HEK293 (cell line): ENCODE data around the gene TTC13.
A peak's percentile ranks its signal among the peaks of the same experiment; 100 is the strongest.

Experiments
- CTCF ChIA-PET: fragments of 350-600 bp; formaldehyde crosslinking; extraction: SDS; loops from one replicate; lab custom pipeline; 2021; ENCODE audit warnings: antibody characterized with exemption; lab: Yijun Ruan, JAX
- POLR2A ChIA-PET: fragments of 300-600 bp; formaldehyde crosslinking; extraction: SDS; loops from one replicate; lab custom pipeline; 2020; ENCODE audit warnings: antibody characterized with exemption, inconsistent platforms; lab: Yijun Ruan, JAX
- H3K27ac ChIP-seq: fragments of 200-500 bp; sonication (Bioruptor generic); 2 replicates; pipeline ENCODE4 v1.5.1; 2014; ENCODE audit warnings: low read depth, low read length, control low read depth, inconsistent platforms; ENCODE audit errors: extremely low read depth
- H3K36me3 ChIP-seq, 2 experiments: fragments of 200-500 bp in 1 of 2; sonication (Bioruptor generic) in 1 of 2; 1 replicate in 1 of 2; 2 replicates in 1 of 2; pipeline ENCODE4 v1.5.1; 2014 to 2017; ENCODE audit warnings: inconsistent platforms in 2 of 2, low read length in 2 of 2; ENCODE audit not compliant: control insufficient read depth in 2 of 2, insufficient read depth in 1 of 2
- H3K4me1 ChIP-seq: fragments of 200-500 bp; sonication (Bioruptor generic); 2 replicates; pipeline ENCODE4 v1.5.1; 2014; ENCODE audit warnings: mild to moderate bottlenecking, low read length, inconsistent platforms; ENCODE audit not compliant: control insufficient read depth, insufficient read depth
- H3K4me3 ChIP-seq: 2 replicates; pipeline ENCODE4 v1.5.1; 2011; ENCODE audit warnings: low read depth, mild to moderate bottlenecking, control low read depth, low read length, moderate library complexity
- H3K9me3 ChIP-seq: fragments of 200-500 bp; sonication (Bioruptor generic); 2 replicates; pipeline ENCODE4 v1.5.1; 2014; ENCODE audit warnings: low read depth, low read length, inconsistent platforms; ENCODE audit not compliant: control insufficient read depth, insufficient read depth
- FEZF1 ChIP-seq: fragments of 450-650 bp; formaldehyde crosslinking; IDR thresholded peaks from 2 replicates; pipeline ENCODE4 v1.5.1; 2016; ENCODE audit warnings: missing biosample characterization, missing genetic modification characterization
- HOXA7 ChIP-seq: sonication (generic); formaldehyde crosslinking; IDR thresholded peaks from 2 replicates; pipeline ENCODE4 v1.8.1; 2022; ENCODE audit warnings: missing genetic modification reagents, borderline replicate concordance
- KLF17 ChIP-seq: fragments of 450-650 bp; formaldehyde crosslinking; IDR thresholded peaks from 2 replicates; pipeline ENCODE4 v1.5.1; 2016; ENCODE audit warnings: missing biosample characterization, missing genetic modification characterization
- KLF8 ChIP-seq: fragments of 450-650 bp; formaldehyde crosslinking; IDR thresholded peaks from 2 replicates; pipeline ENCODE4 v1.5.1; 2016; ENCODE audit warnings: missing biosample characterization, missing genetic modification characterization
- PRDM1 ChIP-seq: fragments of 450-650 bp; formaldehyde crosslinking; IDR thresholded peaks from 2 replicates; pipeline ENCODE4; 2016; ENCODE audit warnings: missing biosample characterization, missing genetic modification characterization
- SP3 ChIP-seq: fragments of 450-650 bp; formaldehyde crosslinking; IDR thresholded peaks from 2 replicates; pipeline ENCODE4 v1.5.1; 2016; ENCODE audit warnings: missing biosample characterization, missing genetic modification characterization
- TRIM28 ChIP-seq: IDR thresholded peaks from 2 replicates; pipeline ENCODE4 v1.6.1; 2011; ENCODE audit warnings: low read length, control low read depth, borderline replicate concordance
- ZBTB17 ChIP-seq: fragments of 450-650 bp; formaldehyde crosslinking; IDR thresholded peaks from 2 replicates; pipeline ENCODE4 v1.5.1; 2016; ENCODE audit warnings: missing biosample characterization, missing genetic modification characterization
- ZFHX2 ChIP-seq: fragments of 450-650 bp; formaldehyde crosslinking; conservative IDR thresholded peaks from 2 replicates; pipeline ENCODE4 v1.5.1; 2016; ENCODE audit warnings: missing biosample characterization, missing genetic modification characterization
- ZIC2 ChIP-seq: fragments of 450-650 bp; formaldehyde crosslinking; IDR thresholded peaks from 2 replicates; pipeline ENCODE4 v1.5.1; 2016; ENCODE audit warnings: missing biosample characterization, missing genetic modification characterization
- ZNF157 ChIP-seq: fragments of 450-650 bp; formaldehyde crosslinking; IDR thresholded peaks from 2 replicates; pipeline ENCODE4 v1.5.1; 2016; ENCODE audit warnings: missing biosample characterization, missing genetic modification characterization
- ZNF335 ChIP-seq: fragments of 450-650 bp; formaldehyde crosslinking; conservative IDR thresholded peaks from 2 replicates; pipeline ENCODE4 v1.5.1; 2016; ENCODE audit warnings: missing biosample characterization, missing genetic modification characterization
- ZNF354C ChIP-seq: fragments of 450-650 bp; formaldehyde crosslinking; IDR thresholded peaks from 2 replicates; pipeline ENCODE4 v1.5.1; 2016; ENCODE audit warnings: missing biosample characterization, missing genetic modification characterization, low read depth, borderline replicate concordance
- ZNF514 ChIP-seq: fragments of 450-650 bp; formaldehyde crosslinking; IDR thresholded peaks from 2 replicates; pipeline ENCODE4 v1.5.1; 2016; ENCODE audit warnings: missing biosample characterization, missing genetic modification characterization
- ZNF549 ChIP-seq: fragments of 450-650 bp; IDR thresholded peaks from 2 replicates; pipeline ENCODE4 v1.5.1; 2018; ENCODE audit warnings: missing biosample characterization, missing genetic modification characterization, mild to moderate bottlenecking, inconsistent platforms, moderate library complexity
- ZNF600 ChIP-seq: fragments of 450-650 bp; formaldehyde crosslinking; IDR thresholded peaks from 2 replicates; pipeline ENCODE4 v1.5.1; 2016; ENCODE audit warnings: missing biosample characterization, missing genetic modification characterization
- TF ChIP-seq, protein P1 (sequence below): fragments of 450-650 bp; formaldehyde crosslinking; IDR thresholded peaks from 2 replicates; pipeline ENCODE4 v1.5.1; 2016; ENCODE audit warnings: missing biosample characterization, missing genetic modification characterization
- TF ChIP-seq, protein P2 (sequence below): fragments of 450-650 bp; formaldehyde crosslinking; IDR thresholded peaks from 2 replicates; pipeline ENCODE4 v1.5.1; 2017; ENCODE audit warnings: missing biosample characterization, missing genetic modification characterization
- TF ChIP-seq, protein P3 (sequence below): fragments of 450-650 bp; formaldehyde crosslinking; conservative IDR thresholded peaks from 2 replicates; pipeline ENCODE4 v1.5.1; 2016; ENCODE audit warnings: low read depth, missing biosample characterization, missing genetic modification characterization
- TF ChIP-seq, protein P4 (sequence below): fragments of 450-650 bp; formaldehyde crosslinking; IDR thresholded peaks from 2 replicates; pipeline ENCODE4 v1.5.1; 2017; ENCODE audit warnings: missing biosample characterization, missing genetic modification characterization

The TTC13 gene

DNA sequence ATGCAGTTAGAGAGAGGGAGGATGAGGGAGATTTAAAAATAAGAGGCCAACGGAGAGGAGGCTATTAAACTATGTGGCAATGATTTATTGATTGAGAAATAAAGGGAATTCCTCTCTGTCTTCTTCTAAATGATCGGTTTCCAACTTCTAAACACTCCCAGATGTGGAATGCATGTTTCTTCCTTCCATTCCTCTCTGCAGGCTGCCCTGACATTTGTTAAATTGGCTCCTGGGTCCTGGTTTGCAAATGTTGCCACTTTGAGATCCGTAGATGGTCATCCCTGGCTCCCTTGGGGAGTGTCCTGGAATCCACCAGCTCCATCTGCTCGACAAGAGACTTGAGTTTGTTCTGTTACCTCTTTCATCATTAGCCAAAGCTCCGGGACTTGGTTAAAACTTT lies 100.1 kb downstream of the TTC13 start (continued):
- TF ChIP-seq KLF8, result no peak
- TF ChIP-seq SP3 (tag by site-specific recombination), result no peak
- TF ChIP-seq ZNF549 (tag by site-specific recombination), result no peak
- TF ChIP-seq, protein P1, sequence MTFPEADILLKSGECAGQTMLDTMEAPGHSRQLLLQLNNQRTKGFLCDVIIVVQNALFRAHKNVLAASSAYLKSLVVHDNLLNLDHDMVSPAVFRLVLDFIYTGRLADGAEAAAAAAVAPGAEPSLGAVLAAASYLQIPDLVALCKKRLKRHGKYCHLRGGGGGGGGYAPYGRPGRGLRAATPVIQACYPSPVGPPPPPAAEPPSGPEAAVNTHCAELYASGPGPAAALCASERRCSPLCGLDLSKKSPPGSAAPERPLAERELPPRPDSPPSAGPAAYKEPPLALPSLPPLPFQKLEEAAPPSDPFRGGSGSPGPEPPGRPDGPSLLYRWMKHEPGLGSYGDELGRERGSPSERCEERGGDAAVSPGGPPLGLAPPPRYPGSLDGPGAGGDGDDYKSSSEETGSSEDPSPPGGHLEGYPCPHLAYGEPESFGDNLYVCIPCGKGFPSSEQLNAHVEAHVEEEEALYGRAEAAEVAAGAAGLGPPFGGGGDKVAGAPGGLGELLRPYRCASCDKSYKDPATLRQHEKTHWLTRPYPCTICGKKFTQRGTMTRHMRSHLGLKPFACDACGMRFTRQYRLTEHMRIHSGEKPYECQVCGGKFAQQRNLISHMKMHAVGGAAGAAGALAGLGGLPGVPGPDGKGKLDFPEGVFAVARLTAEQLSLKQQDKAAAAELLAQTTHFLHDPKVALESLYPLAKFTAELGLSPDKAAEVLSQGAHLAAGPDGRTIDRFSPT, result no peak

DNA sequence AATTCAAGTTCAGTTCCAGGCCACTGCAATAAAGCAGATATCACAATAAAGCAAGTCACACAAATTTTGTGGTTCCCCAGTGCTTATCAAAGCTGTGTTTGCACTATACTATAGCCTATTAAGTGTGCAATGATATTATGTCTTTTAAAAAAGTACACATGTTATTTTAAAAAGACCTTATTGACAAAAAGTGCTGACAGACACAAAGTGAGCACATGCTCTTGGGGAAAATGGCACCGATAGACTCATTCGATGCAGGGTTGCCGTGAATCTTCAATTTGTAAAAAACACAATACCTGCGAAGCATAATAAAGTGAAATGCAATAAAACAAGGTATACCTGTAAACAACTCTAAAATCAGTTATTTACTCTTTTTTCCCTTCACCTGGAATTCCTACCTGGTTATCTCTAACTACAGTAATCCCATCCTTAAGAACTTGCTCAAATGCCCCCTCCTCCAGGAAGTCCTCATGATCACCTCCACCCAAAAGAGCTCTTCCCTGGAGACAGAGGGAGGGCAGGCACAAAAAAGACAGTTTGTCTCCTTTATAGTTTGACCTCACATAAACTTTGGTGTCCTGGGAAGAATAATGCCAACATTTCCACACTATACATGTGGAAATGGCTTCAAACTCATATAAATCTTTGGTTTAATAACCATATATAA lies 100.6 kb downstream of the TTC13 start:
- ChIA-PET CTCF (interaction anchor here (0.7 kb wide), 1 partner anchor 162 kb away, joined by 4 read pairs; no protein-coding TSS in a partner anchor), POLR2A (no interaction called here)
- no peak overlapping the region for H3K4me3 ChIP-seq
- no peak overlapping the region for H3K27ac ChIP-seq
- H3K4me1 ChIP-seq, result no peaks in the 10 kb centered on the region
- TF ChIP-seq ZNF354C (tag by site-specific recombination) (no peak), HOXA7 (CRISPR knock-in tag) (no peak), ZNF157 (no peak), FEZF1 (tag by site-specific recombination) (no peak)
- H3K36me3 ChIP-seq, result no peaks in the 10 kb centered on the region
- no peaks in the 10 kb centered on the region for H3K9me3 ChIP-seq

GRCh38 chr1:230877146-230877923 lies 101.3 kb downstream of the TTC13 start:
- H3K4me1 ChIP-seq, result no peaks in the 10 kb centered on the region
- ChIA-PET POLR2A (interaction anchor here (1.1 kb wide), 1 partner anchor 9 kb away, joined by 4 read pairs; the partner anchor contains the start of gene C1orf198), CTCF (no interaction called here)
- no peak overlapping the region for H3K27ac ChIP-seq
- H3K4me3 ChIP-seq, result no peak overlapping the region
- H3K9me3 ChIP-seq, result no peaks in the 10 kb centered on the region
- H3K36me3 ChIP-seq, result no peaks in the 10 kb centered on the region
- no peak for TF ChIP-seq ZNF335 (tag by site-specific recombination)
- TF ChIP-seq ZBTB17 (tag by site-specific recombination), result peak; percentile 25; the same call in 1 of the 2 replicates
- TF ChIP-seq ZFHX2 (tag by site-specific recombination), result 0 out of 2 replicates have a peak, but pooled peaks have one; percentile 8
- peak; percentile 18; the same call in 1 of the 2 replicates for TF ChIP-seq KLF17 (tag by site-specific recombination)
- 0 out of 2 replicates have a peak, but pooled peaks have one; percentile 24 for TF ChIP-seq TRIM28
- TF ChIP-seq ZNF600 (tag by site-specific recombination), result 0 out of 2 replicates have a peak, but pooled peaks have one; percentile 15
- TF ChIP-seq, protein P2, sequence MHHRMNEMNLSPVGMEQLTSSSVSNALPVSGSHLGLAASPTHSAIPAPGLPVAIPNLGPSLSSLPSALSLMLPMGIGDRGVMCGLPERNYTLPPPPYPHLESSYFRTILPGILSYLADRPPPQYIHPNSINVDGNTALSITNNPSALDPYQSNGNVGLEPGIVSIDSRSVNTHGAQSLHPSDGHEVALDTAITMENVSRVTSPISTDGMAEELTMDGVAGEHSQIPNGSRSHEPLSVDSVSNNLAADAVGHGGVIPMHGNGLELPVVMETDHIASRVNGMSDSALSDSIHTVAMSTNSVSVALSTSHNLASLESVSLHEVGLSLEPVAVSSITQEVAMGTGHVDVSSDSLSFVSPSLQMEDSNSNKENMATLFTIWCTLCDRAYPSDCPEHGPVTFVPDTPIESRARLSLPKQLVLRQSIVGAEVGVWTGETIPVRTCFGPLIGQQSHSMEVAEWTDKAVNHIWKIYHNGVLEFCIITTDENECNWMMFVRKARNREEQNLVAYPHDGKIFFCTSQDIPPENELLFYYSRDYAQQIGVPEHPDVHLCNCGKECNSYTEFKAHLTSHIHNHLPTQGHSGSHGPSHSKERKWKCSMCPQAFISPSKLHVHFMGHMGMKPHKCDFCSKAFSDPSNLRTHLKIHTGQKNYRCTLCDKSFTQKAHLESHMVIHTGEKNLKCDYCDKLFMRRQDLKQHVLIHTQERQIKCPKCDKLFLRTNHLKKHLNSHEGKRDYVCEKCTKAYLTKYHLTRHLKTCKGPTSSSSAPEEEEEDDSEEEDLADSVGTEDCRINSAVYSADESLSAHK, result no peak
- no peak for TF ChIP-seq PRDM1 (tag by site-specific recombination)
- TF ChIP-seq ZIC2 (tag by site-specific recombination), result peak; percentile 78
- TF ChIP-seq, protein P3, sequence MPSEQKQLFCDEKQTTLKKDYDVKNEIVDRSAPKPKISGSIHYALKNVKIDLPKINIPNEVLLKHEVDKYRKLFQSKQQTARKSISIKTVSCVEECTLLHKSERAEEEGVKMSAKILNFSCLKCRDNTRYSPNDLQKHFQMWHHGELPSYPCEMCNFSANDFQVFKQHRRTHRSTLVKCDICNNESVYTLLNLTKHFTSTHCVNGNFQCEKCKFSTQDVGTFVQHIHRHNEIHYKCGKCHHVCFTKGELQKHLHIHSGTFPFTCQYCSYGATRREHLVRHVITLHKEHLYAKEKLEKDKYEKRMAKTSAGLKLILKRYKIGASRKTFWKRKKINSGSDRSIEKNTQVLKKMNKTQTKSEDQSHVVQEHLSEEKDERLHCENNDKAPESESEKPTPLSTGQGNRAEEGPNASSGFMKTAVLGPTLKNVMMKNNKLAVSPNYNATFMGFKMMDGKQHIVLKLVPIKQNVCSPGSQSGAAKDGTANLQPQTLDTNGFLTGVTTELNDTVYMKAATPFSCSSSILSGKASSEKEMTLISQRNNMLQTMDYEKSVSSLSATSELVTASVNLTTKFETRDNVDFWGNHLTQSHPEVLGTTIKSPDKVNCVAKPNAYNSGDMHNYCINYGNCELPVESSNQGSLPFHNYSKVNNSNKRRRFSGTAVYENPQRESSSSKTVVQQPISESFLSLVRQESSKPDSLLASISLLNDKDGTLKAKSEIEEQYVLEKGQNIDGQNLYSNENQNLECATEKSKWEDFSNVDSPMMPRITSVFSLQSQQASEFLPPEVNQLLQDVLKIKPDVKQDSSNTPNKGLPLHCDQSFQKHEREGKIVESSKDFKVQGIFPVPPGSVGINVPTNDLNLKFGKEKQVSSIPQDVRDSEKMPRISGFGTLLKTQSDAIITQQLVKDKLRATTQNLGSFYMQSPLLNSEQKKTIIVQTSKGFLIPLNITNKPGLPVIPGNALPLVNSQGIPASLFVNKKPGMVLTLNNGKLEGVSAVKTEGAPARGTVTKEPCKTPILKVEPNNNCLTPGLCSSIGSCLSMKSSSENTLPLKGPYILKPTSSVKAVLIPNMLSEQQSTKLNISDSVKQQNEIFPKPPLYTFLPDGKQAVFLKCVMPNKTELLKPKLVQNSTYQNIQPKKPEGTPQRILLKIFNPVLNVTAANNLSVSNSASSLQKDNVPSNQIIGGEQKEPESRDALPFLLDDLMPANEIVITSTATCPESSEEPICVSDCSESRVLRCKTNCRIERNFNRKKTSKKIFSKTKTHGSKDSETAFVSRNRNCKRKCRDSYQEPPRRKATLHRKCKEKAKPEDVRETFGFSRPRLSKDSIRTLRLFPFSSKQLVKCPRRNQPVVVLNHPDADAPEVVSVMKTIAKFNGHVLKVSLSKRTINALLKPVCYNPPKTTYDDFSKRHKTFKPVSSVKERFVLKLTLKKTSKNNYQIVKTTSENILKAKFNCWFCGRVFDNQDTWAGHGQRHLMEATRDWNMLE, result no peak
- TF ChIP-seq, protein P4, sequence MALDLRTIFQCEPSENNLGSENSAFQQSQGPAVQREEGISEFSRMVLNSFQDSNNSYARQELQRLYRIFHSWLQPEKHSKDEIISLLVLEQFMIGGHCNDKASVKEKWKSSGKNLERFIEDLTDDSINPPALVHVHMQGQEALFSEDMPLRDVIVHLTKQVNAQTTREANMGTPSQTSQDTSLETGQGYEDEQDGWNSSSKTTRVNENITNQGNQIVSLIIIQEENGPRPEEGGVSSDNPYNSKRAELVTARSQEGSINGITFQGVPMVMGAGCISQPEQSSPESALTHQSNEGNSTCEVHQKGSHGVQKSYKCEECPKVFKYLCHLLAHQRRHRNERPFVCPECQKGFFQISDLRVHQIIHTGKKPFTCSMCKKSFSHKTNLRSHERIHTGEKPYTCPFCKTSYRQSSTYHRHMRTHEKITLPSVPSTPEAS, result no peak
- TF ChIP-seq ZNF514, result no peak
